SK-MEL-5 (cell line): ENCODE data around the gene KLHL3. TPM values are rescaled to one million over a fixed set of nuclear protein-coding genes. Genes with fewer than 3 reads are reported as not detected.
"Not testable (repeated sequence)": the region's sequence is repeated elsewhere in the genome, so short reads cannot be mapped to it uniquely, and the experiment has no call there.

Experiments used
- DNase-seq: peaks from one replicate; pipeline ENCODE4 v3.0.0-alpha.2; 2016; ENCODE audit warnings: low read depth, low spot score
- in situ Hi-C: cut with HindIII; loops from 2 replicates; pipeline ENCODE4 v1.10.0; 2016; ENCODE audit warnings: low sequenced_read_pairs, high pct_unique_total_duplicates, low pct_unique_long_range_greater_than_20kb
- polyA plus RNA-seq, 2 experiments: library from polyadenylated mRNA; depleted of rRNA; stranded (reverse); fragments of >200 nt; gene quantifications; 2 replicates each; pipeline ENCODE4 v1.2.3, GENCODE V29; 2015
- total RNA-seq: library from RNA; depleted of rRNA; stranded (reverse); fragments of >200 nt; shearing (Covaris generic); gene quantifications from 2 replicates; pipeline ENCODE4 v1.2.3, GENCODE V29; 2014; rRNA removed

KLHL3 gene, protein sequence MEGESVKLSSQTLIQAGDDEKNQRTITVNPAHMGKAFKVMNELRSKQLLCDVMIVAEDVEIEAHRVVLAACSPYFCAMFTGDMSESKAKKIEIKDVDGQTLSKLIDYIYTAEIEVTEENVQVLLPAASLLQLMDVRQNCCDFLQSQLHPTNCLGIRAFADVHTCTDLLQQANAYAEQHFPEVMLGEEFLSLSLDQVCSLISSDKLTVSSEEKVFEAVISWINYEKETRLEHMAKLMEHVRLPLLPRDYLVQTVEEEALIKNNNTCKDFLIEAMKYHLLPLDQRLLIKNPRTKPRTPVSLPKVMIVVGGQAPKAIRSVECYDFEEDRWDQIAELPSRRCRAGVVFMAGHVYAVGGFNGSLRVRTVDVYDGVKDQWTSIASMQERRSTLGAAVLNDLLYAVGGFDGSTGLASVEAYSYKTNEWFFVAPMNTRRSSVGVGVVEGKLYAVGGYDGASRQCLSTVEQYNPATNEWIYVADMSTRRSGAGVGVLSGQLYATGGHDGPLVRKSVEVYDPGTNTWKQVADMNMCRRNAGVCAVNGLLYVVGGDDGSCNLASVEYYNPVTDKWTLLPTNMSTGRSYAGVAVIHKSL
- 0.66 and 0.83 TPM in 2 replicates for total RNA-seq
- 0.48 and 0.80 TPM in 2 replicates for polyA plus RNA-seq (2015; cell fraction: cytosol; rRNA removed)
- 3.7 and 5.4 TPM in 2 replicates for polyA plus RNA-seq (2015; cell fraction: nucleus; rRNA removed)

- DNase-seq, result no peak
- in situ Hi-C loops, result no loop called here
These were observed at the start of gene KLHL3 for GRCh38 chr5:137735555-137736284. TSS of gene KLHL3 (minus strand) at chr5:137736089. CDS start at chr5:137735646, 443 bp downstream.

- in situ Hi-C loops, result no loop called here
- no peak for DNase-seq
These were observed 47.2 kb upstream of the KLHL3 start for GRCh38 chr5:137782984-137783536.

DNA sequence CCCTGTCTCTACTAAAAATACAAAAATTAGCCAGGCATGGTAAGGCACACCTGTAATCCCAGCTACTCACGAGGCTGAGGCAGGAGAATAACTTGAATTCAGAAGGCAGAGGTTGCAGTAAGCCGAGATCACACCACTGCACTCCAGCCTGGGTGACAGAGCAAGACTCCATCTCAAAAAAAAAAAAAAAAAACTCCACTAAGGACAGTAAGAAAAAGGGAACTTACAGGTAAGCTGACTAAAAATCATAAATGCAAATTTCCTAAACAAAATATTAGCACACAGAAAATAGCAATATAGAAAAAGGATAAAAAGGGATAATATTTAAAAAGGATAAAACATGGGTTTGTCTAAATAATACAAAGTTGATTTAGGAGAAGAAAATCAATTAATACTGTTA, 46.2 kb upstream of the KLHL3 start:
- DNase-seq, result no peak
- in situ Hi-C loops, result no loop called here

DNA sequence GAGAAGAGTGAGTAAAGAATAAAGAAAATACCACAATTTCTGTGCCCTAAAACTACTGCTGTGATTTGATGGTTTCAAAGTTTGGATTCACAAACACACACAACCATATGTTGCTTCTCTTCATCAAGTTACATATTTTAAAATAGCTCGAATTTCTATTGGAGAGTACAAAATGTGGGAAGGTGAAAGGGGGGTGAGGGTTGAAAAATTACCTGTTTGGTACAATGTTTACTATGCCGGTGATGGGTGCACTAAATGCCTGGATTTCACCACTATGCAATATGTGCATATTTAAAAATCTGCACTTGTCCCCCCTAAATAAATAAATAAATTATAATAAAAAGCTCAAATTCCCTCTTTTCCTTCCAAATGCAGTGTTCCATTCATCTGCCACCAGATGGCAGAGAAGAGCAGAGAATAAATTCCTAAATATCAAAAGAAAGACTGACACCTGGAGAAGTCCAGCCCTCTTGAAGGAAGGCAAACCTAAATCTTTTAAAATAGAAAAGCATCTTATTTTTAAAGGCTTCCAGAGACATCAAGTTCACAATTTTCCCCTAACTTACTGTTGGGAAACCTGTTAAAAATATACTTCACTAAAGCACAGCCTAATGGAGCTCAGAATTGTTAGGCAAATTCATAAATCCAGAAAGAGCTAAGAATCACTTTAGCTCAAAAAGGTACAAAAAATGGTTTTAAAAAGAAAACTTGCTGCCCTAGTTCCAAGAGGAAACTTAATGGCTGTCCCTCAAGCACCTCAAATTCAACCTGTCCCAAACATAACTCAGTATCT, 43.1 kb upstream of the KLHL3 start:
- DNase-seq, result peak; percentile 74
- in situ Hi-C loops, result no loop called here

- DNase-seq, in situ Hi-C loops: not testable (repeated sequence)
These were observed 32.0 kb upstream of the KLHL3 start for GRCh38 chr5:137767937-137768336.

- in situ Hi-C loops, result no loop called here
- no peak for DNase-seq
These were observed 25.7 kb upstream of the KLHL3 start for GRCh38 chr5:137761566-137761965.

GRCh38 chr5:137760719-137761516, 25.0 kb upstream of the KLHL3 start:
- no peak for DNase-seq
- in situ Hi-C loops, result no loop called here

- in situ Hi-C loops, result no loop called here
- DNase-seq, result no peak
These were observed 24.4 kb upstream of the KLHL3 start for GRCh38 chr5:137760294-137760693.

GRCh38 chr5:137758715-137759306, 22.9 kb upstream of the KLHL3 start:
- no peak for DNase-seq
- in situ Hi-C loops, result no loop called here

DNA sequence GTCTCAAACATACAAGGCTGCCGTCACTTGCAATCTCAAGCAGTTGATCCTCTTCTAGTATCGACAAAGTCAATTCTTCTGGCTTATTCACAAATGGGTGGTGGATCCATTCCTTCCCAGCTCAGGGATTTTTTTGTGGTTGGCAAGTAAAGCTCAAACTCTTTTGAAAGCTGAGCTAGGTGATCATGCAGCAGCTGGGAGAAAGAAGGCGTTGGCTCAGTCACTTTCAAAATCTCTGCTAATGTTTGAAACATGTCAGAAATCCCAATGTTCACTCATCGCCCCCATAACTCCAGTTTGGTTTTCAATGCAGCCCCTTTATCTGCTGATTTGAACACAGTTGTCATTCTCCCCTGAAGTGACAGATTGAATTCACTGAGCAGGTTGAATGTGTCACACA, 22.2 kb upstream of the KLHL3 start:
- in situ Hi-C loops, result no loop called here

DNA sequence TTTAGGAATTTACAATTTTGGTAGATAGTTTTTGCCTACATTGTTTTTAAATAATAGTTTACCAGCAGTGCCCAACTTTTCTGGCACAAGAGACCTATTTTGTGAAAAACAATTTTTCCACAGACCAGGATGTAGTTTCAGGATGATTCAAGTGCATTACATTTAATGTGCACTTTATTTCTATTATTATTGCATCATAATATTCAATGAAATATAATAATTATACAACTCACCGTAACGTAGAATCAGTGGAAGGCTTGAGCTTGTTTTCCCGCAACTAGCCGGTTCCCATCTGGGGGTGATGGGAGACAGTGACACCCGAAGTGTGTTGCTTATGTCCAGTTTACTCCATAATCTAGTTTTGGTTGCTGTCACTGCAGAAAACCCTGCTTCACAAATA, 21.7 kb upstream of the KLHL3 start:
- DNase-seq, result no peak
- in situ Hi-C loops, result no loop called here

More for the DNA sequence above, 22.2 kb upstream of the KLHL3 start:
- DNase-seq, result no peak

DNA sequence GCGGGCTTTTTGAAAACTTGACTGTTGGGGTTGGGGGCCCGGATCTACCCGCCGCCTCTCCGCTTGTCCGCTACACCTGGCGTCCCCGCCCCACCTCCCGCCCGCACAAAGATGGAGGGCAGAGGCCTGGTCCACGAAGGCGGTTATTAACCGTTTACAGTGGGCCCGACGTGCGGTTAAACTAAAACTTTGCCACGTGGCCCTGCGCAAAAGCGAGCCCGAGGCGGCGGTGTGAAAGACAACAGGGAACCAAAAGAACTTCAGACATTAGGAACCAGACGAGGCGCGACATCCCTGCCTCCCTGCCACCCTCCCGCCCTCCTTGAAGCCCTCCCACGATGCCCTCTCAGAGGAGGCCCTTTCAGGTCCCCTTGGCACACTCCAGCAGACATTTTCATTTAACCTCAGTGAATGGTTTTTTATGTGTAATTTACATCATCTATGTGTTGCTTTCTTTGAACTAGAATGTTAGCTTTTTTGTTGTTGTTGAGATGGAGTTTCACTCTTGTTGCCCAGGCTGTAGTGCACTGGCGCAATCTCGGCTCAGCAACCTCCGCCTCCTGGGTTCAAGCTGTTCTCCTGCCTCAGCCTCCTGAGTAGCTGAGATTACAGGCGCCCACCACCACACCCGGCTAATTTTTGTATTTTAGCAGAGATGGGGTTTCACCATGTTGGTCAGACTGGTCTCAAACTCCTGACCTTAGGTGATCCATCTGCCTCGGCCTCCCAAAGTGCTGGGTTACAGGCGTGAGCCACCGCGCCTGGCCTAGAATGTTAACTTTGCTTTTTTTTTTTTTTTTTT, 19.3 kb upstream of the KLHL3 start:
- DNase-seq, result no peak
- in situ Hi-C loops, result no loop called here

GRCh38 chr5:137754188-137754960, 18.5 kb upstream of the KLHL3 start, which contains the start of gene HNRNPA0:
TSS of gene HNRNPA0 (minus strand) at chr5:137754363. CDS start at chr5:137754066, 297 bp downstream.
- DNase-seq, result peak; percentile 97
- in situ Hi-C loops, result no loop called here

DNA sequence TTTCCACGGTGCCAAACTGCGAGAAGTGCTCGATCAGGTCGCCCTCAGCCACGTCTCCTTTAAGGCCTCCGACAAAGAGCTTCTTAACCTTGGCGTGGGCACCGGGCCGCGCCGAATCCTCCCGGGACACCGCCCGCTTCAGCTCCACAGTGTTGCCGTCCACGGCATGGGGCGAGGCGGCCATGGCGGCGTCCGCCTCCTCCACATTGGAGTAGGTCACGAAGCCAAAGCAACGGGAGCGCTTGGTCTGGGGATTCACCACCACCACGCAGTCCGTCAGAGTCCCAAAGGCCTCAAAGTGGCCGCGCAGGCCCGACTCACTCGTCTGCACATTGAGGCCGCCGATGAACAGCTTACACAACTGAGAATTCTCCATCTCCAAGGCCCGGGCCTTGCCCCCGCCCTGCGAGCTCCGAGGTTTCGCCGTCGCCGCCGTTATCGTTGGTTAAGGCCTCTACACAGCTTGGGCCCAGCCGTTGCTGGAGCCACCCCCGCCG, 17.9 kb upstream of the KLHL3 start:
- DNase-seq, result peak; percentile 3
- in situ Hi-C loops, result no loop called here
